Measurements from ENCODE around the gene TMEM127.
"Not testable (repeated sequence)": the region's sequence is repeated elsewhere in the genome, so short reads cannot be mapped to it uniquely, and the experiment has no call there.

The TMEM127 gene

DNA sequence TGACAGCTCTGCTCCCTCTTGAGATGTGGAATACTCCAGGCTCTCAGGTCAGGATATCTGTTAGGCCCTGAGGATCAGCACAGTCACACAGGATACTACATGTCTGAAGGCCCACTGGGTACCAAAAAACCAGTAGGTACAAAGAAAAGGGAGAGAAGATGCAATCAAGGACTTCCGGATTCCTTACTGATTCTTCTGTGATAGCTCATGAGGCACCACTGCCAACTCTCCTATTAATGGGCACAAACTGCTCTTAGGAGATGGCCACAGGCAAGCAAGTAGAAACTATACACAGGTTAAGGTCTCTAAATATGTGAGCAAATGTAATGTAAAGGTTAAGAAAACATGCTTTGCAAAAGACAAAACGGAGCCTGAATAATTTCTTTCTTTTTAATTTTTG is 3.5 kb downstream of the TMEM127 start:
- DNase-seq (ENCODE audit: low spot score), result no peak

DNA sequence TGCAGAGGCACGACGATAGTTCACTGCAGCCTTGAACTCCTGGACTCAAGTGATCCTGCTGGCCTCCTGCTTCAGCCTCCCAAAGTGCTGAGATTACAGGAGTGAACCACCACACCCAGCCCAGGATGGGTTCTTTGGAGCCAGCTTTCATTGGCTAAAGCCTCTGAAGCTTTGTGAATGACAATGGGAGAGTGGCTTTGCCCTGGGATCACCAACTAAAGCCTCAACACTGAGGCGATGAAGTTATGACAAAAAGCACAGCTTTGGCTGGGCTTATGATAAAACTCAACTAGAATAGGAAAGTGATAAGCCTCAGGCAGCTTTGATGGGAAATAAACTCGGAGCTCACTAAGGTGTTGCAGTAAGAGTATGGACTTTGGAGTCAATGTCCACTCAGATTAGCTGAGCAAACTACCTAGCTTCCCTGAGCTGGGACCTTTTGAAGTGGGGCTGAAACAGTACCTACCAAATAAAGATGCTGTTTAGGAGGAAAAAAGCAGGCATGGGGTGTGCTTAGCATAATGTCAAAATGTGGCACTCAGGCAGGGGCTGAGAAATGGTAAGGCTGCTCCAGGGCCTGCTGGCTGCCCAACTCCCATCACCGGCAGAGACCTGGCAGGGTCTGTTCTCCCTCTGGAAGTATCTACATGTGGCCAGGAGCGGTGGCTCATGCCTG is 4.3 kb downstream of the TMEM127 start:
- DNase-seq (ENCODE audit: low spot score), result no peak

DNA sequence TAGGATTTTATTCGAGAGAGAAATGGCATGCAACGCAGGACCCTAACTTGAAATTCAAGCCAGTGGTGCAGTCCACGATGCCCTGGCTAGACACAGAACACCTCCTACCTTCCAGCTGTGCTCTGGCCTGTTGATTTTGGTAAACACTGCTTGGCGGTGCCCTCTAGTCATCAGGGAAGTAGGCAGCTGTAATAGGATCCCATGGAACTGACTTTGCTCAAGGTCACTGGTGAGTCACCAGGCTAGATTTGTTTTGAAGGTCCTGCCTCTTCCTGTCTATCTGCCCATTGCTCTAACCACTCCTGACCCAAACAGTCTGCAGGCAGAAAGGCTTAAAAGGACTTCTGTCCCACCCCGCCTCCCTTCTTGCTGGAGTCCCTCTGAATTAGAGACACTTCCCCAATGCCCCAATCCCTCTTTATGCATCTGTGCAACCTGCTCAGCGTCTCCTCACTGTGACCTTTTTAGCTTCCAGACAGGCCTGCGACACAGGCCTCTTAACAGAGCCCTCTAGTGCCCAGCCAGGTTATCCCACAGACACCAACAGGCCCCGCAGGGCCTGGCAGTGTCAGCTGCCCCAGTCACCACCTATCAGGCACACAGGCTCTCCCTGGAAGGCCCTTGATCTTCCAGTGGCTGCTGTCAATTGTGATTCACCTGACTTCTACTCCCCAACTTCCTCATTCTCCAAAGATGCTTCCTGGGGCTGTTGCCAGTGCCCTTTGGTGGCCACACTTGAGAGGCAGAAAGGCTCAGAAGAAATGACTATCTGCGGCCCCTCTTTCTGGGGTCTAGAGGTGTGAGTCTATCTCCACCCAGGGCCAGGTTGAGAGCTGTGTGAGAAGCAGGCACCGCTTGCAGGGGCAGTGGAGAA is 5.2 kb downstream of the TMEM127 start:
- peak; percentile 75 for DNase-seq (ENCODE audit: low spot score)

DNA sequence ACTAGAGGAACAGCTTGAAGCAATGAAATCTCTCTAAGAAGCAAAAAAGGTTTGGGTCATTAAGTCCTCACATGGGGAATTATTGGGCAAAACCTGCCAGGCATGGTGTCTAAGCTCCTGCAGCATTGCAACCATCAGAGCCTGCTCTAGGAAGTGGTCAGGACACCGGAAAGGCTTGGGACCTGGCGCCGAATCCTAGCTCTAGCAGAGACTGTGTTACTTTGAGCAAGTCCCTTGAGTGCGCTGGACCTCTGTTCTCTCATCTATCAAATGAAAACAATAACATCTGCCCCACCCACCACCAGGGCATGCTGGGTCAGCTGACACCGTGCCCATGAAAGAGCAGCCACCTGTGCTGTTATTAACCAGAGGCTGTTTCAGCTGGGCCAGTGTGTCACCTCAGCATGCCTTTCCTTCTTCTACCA is 6.3 kb downstream of the TMEM127 start:
- DNase-seq (ENCODE audit: low spot score), result no peak

DNA sequence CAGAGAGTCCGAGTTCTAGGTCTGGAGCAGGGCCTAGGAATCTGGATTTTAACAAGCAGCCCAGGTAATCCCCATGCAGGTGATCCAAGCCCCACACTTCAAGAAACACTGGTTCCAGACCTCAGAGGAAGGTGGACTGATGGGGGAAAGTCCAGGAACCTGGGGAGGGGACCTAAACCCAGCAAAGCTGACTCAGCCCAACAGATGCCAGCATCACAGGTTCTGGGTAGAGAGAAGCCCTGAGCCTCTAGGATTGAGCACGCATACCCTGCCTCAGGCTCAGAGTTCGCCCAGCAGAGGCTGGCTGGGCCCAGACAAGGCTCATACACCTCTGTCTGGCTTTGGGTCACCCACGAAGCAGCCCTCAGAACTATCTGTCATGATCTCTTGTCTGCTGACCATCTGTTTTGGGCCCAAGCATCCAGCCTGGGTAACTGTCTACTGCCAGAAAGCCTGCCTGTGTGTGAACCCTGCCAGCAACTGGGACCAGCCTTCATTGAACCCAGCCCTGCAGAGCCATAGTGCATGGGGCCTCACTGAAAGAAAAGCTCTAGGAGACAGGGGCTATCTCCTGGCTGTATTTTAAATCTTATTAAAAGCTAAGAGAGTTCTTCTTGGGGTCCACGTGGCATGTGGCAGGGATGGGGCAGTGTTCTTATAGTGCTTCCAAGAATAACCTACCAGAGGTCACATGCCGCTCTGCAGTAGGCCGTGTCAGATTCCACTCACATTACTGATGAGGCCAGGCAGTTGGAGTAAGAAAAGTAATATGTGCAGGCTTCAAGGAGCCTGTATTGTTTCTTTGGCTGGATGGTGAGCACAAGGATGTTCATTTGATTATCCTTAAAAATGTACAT is 7.4 kb downstream of the TMEM127 start:
- no peak for DNase-seq (ENCODE audit: low spot score)

- DNase-seq (ENCODE audit: low spot score), result not testable (repeated sequence)
Measured at GRCh38 chr2:96257744-96258143, 8.1 kb downstream of the TMEM127 start.

GRCh38 chr2:96256611-96257113 is 9.1 kb downstream of the TMEM127 start:
- no peak for DNase-seq (ENCODE audit: low spot score)

DNA sequence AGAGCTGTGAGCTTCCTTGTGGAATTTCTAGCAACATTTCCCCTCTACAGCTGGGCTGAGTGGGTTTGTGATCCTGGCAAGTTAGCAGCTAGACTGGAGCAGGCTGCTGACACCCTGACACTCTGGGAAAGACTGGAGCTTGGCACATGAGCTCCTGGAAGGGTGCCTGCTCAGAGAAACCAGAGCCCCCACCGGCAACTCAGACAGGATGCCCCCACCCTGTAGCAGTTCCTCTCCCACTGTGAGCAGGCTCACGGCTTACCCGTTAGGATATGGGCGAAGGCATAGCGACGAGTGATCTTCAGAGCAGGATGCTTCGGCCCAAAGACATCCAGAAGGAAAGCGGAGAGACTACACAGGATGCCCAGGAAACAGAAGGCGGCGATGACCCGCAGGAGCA is 11.2 kb downstream of the TMEM127 start:
- no peak for DNase-seq (ENCODE audit: low spot score)

DNA sequence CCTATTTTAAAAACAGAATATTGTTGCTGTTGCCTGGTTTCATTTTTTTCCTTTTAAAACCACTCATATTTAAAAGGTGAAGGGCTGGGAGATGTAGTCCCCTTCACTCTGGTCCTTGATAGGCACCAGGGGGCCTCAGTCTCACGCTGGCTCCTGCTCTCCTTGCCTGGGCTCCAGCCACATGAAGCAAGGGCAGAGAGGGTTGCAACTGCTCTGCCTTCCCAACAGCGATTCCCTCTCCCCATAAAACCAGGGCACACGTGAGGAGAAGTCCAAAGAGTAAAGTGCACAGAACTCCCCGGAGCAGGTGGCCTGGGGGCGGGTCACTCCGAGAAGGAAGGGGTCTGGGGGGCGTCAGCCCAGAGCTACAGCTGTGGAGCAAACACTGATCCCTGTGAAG is 12.8 kb downstream of the TMEM127 start:
- DNase-seq (ENCODE audit: low spot score), result no peak

DNA sequence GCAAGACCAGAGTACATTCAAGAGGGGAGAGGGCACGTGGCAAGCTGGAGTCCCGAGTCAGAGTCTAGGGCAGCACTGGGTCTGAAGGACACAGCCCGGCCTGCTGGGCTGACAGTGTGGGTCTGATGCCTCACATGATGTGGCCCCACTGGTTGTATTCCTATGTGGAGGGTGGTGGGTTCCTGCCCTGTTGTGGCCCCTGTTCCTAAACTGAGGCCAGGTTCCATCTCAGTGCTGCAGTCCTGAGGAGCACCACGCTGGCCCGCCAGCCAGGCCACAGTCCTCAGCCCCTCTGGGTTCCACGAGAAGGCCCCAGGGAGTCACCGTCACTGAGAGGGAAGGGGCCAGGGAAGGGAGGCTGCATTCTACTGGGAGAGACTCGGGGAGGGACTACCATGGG is 13.3 kb downstream of the TMEM127 start:
- no peak for DNase-seq (ENCODE audit: low spot score)

- peak; percentile 72 for DNase-seq (ENCODE audit: low spot score)
Measured at GRCh38 chr2:96251721-96252292, 14.0 kb downstream of the TMEM127 start.

DNA sequence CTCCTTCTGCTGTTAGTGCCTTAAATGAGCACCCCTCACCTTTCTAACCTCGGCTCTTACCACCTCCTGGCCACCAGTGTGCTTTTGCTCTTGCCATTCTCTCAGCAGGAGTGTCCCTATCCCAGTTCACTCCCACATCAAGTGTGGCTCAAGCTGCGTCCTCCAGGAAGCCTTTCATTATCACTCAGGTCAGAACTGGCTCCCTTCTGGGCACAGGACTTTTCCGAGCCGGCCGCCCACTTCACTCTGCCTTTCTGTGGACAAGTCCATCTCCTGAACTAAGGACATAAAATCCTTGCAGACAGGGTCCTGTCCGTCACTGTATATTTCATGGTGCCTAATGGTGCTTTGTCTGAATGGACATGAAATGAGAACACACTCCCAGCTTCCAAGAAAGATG is 15.6 kb downstream of the TMEM127 start:
- DNase-seq (ENCODE audit: low spot score), result no peak

DNA sequence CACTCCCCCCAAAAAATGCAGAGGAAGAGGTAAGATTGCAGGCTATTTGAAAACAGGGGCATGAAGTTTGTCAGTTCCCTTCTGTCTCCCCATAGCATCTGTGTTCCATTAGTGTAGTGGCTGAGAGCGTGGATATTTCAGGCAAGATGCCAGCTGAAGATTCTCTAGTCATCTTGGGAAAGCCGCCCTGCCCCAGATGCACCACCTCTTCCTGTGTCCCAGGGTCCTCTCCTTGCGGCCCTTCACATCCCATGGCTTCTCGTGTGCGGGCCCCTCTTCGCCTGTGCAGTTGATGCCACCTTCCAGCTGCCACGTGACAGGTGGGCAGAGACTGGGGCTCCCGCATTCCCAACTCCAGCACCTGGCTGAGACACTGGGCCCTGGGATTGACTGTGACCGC is 16.1 kb downstream of the TMEM127 start:
- no peak for DNase-seq (ENCODE audit: low spot score)

DNA sequence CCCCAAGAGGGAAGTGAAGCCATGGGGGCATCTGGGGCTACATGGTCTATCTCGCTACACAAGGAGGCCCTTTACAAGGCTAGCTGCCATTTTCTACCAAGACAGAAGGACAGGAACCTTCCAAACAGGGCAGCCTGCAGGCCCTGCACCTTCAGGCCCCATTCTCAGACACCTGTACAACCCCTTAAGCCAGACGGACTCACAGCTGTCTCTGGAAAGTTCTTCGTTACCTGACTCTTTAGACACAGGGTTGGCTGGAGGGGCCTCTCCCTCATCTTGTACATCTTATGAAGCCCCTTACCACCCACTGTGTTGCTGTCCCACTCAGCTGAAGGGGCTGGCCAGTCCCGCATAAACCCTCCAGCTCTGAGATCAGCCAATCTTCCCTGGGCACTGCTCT is 17.2 kb downstream of the TMEM127 start:
- DNase-seq (ENCODE audit: low spot score), result no peak

DNA sequence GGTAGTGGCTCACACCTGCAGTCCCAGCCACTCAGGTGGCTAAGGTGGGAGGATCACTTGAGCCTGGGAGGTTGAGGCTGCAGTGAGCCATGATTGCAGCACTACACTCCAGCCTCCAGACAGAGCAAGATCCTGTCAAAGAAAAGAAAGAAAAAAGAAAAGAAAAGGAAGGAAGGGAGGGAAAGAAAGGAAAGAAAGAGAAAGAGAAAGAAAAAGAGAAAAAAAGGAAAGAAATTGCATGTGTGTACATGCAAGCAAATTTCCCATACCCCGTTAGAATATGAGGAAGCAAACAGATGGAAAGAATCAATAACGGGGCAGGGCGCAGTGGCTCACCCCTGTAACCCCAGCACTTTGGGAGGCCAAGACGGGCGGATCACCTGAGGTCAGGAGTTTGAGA is 17.9 kb downstream of the TMEM127 start:
- DNase-seq (ENCODE audit: low spot score), result no peak

GRCh38 chr2:96247009-96247408 is 18.8 kb downstream of the TMEM127 start:
- DNase-seq (ENCODE audit: low spot score), result no peak

GRCh38 chr2:96245609-96246390 is 20.0 kb downstream of the TMEM127 start:
- no peak for DNase-seq (ENCODE audit: low spot score)

GRCh38 chr2:96243843-96244242 is 22.0 kb downstream of the TMEM127 start:
- no peak for DNase-seq (ENCODE audit: low spot score)

DNA sequence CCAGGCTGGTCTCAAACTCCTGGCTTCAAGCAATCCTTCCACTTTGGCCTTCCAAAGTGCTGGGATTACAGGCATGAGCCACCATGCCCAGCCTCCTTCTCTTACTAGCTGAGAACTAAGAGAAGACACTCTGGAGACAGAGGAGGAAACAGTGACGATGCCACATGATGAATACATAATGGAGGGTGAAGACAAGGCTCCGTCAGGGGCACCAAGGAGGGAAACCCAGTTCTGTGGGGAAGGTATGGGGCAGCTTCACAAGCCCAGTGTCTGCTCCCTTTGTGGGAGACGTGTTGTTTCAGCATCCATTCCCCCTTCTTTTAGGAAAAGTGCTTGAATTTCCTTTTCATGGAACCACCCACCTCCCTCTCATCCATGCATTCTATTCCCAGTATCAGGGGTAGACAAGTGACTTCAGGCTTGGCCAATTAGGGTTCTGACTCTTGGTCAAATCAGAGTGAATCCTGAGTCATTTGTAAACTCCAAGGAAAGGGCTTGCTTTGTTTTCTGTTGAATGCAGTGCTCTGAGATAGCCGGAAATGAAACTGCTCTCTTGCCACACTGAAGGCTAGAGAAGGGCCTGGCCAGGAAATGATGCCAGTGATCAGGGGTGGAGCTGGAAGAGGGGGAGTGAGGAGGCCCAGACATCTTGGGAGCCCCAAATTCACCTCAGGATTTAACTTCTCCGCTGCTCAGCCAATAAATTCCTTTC is 23.7 kb downstream of the TMEM127 start:
- no peak for DNase-seq (ENCODE audit: low spot score)

DNA sequence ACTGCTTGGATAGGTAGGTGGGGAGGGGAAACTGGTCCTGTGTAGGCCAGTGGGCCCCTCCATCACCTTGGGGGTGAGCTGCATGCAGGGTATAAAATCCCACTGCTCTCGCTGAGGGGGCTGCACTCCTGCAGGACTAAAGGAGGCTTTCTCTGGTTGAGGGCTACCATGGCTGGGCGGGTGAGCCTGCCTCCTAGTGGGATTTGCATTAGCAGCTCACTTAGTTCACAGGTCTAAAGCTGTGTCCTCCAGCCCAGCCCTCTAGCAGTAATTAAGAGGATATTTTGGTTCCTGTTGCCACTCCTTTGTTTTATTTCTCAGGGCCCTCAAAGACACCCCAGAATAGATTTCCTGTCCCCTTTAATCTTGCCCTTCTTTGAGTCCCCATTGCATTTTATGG is 24.6 kb downstream of the TMEM127 start:
- peak; percentile 35 for DNase-seq (ENCODE audit: low spot score)
